ENCODE measurements around the gene KCTD8.
"Not testable (repeated sequence)": the region's sequence is repeated elsewhere in the genome, so short reads cannot be mapped to it uniquely, and the experiment has no call there.

KCTD8 gene

GRCh38 chr4:44320833-44321232 lies 127.8 kb downstream of the KCTD8 start:
- DNase-seq: no peak

GRCh38 chr4:44319129-44319528 lies 129.5 kb downstream of the KCTD8 start:
- no peak for DNase-seq

- DNase-seq: no peak
Measured at GRCh38 chr4:44313702-44314101, 134.9 kb downstream of the KCTD8 start.

- DNase-seq: no peak
Measured at GRCh38 chr4:44287505-44287904, 161.1 kb downstream of the KCTD8 start.

GRCh38 chr4:44279469-44279868 lies 169.1 kb downstream of the KCTD8 start:
- DNase-seq: no peak

GRCh38 chr4:44279066-44279465 lies 169.5 kb downstream of the KCTD8 start:
- DNase-seq: no peak

GRCh38 chr4:44257461-44257860 lies 191.1 kb downstream of the KCTD8 start:
- DNase-seq: peak in 1 of 2 experiments; percentile 8

GRCh38 chr4:44256414-44256813 lies 192.2 kb downstream of the KCTD8 start:
- peak; percentile 52 to 76 for DNase-seq

- peak in 1 of 2 experiments; percentile 26 for DNase-seq
Measured at GRCh38 chr4:44237643-44238042, 211.0 kb downstream of the KCTD8 start.

GRCh38 chr4:44235897-44236296 lies 212.7 kb downstream of the KCTD8 start:
- DNase-seq: no peak

- DNase-seq: peak in 1 of 2 experiments; percentile 5
Measured at GRCh38 chr4:44232262-44232661, 216.3 kb downstream of the KCTD8 start.

- DNase-seq: peak in 1 of 2 experiments; percentile 56
Measured at GRCh38 chr4:44231006-44231405, 217.6 kb downstream of the KCTD8 start.

GRCh38 chr4:44228326-44228725 lies 220.3 kb downstream of the KCTD8 start:
- peak in 1 of 2 experiments; percentile 46 for DNase-seq

GRCh38 chr4:44221407-44221806 lies 227.2 kb downstream of the KCTD8 start:
- no peak for DNase-seq

- DNase-seq: no peak
Measured at GRCh38 chr4:44210750-44211149, 237.9 kb downstream of the KCTD8 start.

- no peak for DNase-seq
Measured at GRCh38 chr4:44196796-44197195, 251.8 kb downstream of the KCTD8 start.

- DNase-seq: no peak
Measured at GRCh38 chr4:44194365-44194764, 254.2 kb downstream of the KCTD8 start.

- no peak for DNase-seq
Measured at GRCh38 chr4:44186850-44187246, 261.8 kb downstream of the KCTD8 start.

GRCh38 chr4:44186096-44186849 lies 262.3 kb downstream of the KCTD8 start:
- DNase-seq: peak; percentile 43 to 75

GRCh38 chr4:44181491-44182349 lies 266.9 kb downstream of the KCTD8 start:
- DNase-seq: not testable (repeated sequence)

- not testable (repeated sequence) for DNase-seq
Measured at GRCh38 chr4:44167766-44168165, 280.8 kb downstream of the KCTD8 start.

- no peak for DNase-seq
Measured at GRCh38 chr4:44165938-44166337, 282.7 kb downstream of the KCTD8 start.

- no peak for DNase-seq
Measured at GRCh38 chr4:44162538-44163270, 285.9 kb downstream of the KCTD8 start.

All from NCI-H524 (cell line).